HG02763 (cell line): ENCODE measurements around the gene CROCC2.

Source experiments
- ATAC-seq: cut with Tn5 transposase; IDR thresholded peaks from one replicate; pipeline ENCODE4 v1.9.1; 2021; ENCODE audit warnings: mild to moderate bottlenecking, moderate library complexity; ENCODE audit not compliant: unreplicated experiment

Gene CROCC2

DNA sequence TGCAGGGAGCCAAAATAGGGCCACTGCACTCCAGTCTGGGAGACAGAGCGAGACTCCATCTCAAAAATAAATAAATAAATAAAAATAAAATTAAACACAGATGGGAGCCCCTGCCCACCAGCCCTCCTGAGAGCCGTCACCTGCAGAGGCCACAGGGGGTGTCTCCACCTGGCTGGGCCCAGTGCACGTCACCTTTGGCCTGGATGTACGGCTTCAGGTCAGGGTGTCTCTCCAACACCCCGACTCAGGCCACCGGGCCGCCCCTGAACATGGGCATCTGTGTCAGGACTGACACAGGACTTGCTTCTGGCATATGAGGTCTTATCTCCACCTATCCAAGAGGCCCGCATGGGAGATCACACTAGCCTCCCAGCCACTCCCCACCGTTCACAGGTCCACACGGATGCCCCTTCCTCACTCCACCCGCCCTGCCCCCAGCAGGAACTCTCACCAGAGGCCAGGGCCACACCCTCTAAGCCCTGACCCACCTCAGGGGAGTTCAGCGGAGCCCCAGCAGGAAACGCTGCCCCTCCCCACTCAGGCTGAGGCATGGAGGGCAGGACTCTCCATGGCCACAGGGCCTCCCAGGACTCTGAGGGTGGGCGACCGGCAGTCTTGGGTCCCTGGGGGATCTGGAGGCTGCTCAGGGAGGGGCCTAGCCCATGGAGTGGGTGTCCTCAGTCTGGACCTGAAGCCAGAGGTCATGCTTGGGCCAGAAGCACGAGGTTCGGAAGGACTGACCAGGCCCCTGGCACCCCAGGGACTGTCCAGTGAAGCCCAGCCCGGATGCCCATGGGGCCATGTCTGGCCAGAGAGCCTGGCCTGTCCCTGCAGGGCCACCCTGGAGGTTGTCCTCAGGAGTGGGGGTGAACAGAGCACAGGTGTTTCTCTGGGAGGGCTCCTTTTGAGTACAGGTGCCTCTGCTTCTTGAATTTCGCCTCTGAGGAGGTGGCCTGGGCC, 1.6 kb upstream of the CROCC2 start:
- ATAC-seq, result no peak

DNA sequence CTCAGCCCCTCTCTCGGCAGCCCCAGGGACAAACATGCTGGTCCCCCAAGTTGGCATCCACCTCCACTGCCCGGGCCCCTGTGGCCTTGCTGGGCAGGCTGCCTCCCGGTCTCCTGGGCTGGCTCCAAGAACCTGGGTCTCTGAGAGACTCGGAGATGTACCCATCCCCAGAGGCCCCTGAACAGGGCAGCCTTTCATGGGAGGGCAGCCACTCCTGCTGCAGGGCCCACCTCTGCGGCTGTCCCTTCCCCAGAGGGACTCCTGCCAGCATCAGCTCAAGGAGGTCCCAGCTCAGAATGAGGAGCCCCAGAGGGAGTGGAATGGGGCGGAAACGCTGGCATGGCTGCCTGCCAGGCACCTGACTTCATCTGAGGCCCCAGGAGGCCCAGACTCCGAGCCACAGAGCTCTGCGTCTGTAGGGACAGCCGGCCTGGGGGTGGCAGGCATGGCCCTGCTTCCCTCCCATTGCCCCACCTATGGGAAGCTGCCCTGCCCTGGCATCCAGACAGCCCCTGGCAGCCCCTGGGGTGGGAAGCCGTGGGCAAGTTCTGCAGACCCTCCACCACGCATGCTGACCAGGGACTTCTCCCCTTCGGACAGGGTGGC, 857 bp upstream of the CROCC2 start:
- ATAC-seq, result no peak

DNA sequence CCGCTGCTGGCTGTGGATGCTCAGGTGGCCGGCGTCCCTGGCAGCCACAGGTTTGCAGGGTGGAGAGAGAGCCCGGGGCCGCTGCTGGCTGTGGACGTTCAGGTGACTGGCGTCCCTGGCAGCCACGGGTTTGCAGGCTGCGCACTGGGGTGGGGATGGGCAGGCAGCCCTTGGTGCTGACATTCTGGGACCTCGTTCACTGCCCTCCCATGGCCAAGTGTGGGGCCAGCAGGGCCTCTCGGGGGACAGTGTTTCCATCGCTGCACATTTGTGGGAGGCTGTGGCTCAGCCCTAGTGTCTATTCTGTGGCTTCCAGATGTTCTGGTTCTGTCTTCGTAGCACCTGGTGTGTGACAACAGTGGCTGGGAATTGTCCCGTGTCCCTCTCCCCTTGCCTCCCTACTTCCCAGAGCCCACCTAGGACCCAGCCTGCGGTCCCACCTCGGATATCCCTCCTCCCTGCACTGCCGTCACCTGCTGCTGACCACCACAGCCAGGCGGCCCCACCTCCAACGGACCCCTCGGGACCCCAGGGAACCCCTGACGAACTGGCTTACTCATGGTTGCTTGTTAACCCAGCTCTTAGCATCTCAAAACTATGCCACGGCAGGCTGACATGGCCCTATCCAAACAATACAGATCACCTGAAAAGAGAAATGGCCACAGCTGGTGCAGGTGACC, 915 bp downstream of the CROCC2 start:
- ATAC-seq, result no peak

DNA sequence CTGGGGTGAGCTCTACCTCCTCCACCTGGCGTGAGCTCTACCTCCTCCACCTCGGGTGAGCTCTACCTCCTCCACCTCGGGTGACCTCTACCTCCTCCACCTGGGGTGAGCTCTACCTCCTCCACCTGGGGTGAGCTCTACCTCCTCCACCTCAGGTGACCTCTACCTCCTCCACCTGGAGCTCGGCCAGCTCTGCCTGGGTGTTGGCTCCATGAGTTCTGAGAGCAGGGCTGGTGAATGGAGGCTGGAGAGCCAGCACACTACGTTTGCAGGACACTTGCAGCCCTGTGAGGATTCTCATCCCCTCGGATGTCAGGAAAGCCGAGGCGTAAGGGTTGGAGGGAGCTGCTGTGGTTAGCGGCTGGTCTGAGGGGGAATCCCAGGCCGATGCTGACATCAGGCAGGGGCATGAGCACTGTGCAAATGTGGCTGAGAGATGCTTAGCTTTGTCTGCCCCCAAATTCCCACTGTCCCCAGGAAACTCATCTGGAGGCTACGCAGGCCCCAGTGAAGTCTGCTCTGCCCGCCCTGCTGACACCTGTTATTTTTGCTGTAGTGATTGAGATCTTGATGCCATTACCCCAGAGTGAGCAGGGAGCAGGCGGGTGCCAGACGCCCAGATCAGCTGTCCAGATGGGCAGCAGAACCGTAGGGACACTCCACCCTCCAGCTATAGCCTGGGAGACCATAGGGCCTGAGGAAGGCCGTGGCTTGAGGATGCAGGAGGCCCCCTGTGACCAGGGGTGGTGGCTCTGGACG, 3.3 kb downstream of the CROCC2 start:
- ATAC-seq, result no peak

DNA sequence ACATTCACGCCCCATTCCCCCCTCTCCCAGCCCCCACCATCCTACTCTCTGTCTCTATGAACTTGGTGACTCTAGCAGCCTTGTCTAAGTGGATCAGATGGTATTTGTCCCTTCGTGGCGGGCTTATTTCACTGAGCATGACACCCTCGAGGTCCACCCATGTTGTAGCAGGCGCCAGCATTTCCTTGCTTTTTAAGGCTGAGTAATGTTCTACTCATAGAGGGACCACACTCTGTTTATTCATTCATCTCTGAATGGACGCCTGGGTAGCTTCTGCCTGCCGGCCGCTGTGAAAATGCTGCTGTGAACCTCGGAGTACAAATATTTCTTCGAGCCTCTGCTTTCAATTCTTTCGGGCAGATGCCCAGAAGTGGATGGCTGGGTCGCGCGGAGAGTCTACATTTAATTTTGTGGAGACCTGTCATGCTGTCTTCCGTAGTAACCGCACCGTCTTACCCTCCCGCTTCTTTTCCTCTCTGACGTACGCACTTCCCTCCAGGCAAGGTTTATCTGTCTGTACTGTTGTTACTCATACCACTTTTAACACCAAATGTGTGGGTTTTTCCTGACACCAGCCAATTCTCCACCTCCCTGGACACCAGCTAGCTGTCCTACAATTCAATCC, 5.6 kb downstream of the CROCC2 start:
- no peak for ATAC-seq

DNA sequence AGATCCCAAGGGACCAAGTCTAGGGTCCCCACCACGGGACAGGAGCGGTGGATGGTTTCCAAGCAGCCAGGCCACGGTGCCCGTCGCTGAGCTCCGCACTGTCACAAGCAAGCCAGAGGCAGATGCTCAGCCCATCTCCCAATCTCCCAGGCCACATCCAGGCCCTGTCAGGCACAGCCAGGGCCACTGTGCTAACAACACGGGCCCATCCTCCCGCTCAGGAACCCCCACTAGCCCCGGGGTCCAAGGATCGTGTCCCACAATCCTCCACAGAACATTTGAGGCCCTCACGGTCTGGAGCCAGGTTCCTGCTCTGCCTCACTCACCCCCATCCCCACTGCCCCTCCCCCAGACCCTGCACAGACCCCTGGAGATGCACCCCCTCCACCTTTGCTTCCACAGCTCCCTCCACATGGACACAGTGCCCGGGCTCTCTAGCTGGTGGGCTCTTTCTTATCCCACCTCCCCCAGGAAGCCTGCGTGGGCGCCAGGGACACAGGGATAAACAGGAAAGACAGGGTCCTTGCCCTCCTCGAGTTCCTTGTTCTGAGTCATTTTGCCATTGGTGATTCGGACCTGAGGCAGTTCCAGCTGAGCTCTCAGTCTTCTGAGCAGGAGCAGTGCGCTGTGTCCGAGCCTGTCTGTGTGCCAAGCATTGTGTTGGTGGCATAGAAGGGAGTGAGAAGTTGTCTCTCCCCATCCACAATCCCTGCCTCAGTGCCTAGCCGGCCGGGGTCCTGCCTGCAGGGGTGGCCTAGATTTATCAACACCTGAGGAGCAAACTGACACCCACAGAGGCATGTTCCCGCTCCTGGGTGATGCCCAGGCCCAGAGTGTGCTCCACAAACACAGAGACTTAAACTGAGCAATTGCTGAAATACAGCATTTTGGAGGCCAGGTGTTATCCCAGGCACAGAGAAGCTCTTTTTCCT, 7.0 kb downstream of the CROCC2 start:
- no peak for ATAC-seq

DNA sequence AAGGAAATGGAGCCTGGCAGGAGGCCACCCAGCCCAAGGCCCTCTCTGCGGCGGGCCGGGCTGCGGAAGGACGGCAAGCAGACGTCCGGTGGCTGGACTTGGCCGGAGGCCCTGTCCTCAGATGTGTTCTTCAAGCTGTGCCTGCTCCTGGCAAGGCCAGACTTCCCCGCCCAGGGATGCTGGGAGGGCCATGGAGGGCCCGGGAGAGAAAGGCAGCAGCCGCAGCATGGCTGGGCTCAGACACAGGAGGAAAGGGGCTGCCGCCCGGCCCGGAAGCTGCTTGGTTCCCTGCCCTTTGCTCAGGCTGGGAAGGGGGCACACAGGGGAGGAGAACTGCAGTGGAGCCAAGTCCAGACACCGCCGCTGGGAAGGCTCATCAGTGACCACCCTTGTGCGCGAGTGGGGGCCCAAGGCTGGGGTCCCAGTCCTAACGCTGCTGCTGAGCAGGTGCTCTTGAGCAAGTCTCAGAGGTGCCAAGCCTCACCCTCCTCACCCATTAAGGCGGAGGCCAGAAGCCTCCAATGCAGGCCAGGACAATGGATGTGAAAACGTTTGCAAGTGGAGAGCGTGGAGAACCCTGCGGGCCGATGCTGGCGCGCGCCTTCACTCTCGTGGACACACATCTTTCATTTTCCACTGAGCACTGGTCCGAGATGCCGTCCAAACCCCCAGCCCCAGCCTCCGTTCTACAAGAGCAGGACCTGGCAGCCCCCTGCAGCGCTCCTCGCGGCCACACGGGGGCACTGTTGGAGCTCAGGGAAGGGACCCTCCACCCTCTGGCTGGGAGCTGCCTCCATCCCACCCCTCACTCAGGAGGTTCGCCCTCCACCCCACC, 7.9 kb downstream of the CROCC2 start:
- ATAC-seq, result no peak

DNA sequence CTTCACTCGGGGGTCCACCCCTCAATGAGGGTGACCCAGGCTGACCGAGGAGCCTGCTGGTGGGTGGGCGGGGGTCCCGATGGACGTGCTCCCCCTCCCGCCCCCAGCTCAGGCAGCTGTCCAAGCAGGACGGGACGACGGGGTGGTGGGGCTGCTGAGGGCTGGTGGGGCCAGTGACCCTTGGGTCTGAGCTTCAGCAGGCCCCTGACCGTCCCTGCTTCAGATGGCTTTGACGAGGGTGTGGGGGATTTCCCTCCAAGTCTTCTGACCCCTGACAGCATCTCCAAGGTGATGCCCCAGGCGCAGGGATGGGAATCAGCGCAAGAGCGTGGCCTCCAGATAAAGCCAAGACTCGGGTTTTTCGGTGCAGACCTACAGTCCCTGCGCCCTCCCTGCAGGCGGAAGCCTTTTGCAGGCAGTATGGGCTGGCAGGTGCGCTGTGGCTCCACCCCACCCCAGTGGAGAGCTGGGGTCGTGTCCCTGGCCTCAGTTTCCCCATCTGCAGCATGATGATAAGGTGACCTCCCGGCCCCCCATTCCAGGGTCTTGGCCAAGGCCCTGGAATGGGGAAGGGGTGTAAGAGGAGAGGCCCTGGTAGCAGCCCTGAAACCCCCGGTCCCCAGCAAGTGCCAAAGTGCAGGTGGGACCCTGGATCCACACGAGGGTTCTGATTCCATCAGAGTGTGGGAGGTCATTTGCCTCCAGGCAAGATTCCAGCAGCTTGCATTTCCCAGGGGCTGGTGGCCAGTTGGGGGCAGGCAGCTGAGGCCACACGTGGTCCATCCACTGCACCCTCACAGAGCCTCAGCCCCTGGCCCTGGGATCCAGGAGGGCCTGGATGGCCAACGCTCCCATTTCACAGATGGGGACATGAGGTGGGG, 8.7 kb downstream of the CROCC2 start:
- no peak for ATAC-seq

DNA sequence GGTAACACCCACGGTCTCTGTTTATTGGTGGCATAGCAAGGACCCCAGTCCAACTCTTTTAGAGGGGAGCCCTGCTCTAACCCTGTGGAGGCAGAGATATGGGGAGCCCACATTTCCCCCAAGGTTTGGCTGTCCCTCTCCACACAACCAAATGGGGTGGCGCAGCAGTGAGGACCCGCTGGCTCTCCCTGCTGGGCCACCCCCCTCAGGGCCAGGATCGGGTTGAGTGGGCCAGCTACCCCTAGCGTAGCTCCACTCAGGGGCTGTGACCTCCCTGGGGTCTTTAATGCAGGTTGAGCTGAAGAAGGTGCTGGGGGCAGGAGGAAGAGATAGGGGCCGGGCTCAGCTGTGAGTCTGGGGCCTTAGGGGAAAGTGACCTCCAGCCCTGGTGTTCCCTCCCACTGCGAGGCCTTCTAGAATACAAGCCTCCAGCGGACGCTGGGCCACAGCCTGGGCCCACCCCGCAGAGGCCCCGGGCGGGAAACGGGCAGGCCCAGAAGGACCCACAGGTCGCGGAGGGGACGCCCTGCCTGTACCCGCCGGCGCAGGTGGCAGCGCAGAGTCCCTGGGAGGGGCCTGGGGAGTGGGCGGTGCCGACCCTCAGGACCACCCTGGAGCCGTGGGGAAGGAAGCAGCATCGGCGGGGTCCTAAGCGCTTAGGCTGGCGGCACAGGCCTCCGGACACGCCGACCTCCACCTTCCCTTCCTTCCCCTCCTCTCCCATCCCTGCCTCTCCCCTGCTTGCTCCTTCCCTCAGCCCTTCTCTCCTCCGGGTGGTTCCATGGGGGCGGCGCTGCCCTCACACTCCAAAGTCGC, 9.6 kb downstream of the CROCC2 start:
- no peak for ATAC-seq

DNA sequence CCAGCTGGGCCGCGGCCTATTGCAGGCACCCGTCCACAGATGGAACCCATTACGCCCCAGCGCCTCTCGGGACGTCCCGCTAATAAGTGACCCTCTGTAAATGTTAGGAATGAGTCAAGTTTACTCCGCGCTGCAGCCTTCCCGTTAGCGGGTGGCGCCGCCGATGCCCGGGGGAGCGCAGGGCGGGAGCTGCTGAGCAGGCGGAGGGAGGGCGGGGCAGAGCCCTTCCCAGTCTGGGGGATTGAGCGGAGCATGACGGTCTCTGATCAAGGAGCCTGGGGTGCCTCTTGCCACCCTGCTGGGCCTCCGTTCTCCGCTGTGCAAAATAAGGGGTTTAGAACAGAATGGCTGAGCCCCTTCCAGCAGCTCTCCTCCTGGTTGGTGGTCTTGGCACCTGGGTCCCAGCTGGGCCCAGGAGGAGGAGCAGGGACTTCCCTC, 10.5 kb downstream of the CROCC2 start:
- no peak for ATAC-seq

DNA sequence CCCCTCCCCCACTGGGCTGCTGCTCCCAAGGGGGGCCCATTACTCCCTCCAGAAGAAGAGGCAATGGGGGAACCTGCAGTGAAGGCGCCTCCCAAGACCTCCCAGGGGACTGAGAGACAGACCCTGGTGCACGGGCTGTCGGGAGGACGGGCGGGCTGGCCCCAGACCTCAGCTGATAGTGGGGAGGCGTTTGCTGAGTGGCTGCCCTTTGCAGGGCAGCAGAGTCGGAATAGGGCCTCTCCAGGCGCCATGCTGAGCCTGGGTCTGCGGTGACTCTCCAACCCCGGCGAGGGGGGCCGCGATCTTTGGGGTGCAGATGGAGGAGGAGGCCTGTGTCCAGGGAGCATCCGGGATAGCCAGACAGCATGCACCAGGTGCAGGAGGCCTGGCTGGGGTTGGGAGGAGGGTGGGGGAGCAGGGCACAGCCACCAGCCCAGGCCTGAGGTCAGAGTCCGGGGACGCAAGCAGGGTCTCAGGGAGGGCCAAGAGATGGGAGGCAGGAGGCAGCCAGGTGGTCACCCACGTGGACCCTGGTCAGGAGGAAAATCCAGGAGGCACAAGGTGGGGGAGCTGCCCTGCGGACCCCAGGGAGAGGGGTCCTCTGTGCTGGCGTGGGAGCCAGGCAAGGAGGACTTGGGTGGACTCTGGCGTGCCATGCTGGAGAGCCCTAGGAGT, 11.0 kb downstream of the CROCC2 start:
- ATAC-seq, result no peak

DNA sequence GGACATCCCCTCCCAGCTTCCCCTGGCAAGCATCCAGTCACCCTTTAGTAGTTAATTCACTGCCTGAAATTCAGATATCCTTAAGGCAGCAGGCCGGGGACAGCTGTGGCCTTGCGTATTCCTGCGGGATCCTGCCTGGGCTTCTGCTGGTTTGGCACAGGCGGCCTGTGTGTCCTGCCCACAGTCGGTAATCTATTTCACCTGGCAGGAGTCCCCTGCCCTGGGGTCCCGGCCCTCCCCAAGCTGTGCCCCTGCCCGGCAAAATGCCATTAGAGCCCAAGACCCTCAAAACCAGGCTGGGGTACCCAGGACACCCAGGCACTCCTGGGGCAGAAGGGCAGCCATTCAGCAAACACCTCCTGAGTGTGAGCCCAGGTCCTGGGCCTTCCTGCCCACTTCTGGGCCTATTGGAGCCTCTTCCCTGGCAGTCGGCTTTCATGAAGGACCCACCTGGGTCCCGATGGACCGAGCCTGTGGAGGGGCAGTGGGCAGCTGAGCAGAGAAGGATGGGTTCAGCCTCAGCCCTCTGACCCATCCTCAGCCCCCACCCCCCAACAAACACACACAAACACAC, 11.6 kb downstream of the CROCC2 start:
- ATAC-seq, result no peak

DNA sequence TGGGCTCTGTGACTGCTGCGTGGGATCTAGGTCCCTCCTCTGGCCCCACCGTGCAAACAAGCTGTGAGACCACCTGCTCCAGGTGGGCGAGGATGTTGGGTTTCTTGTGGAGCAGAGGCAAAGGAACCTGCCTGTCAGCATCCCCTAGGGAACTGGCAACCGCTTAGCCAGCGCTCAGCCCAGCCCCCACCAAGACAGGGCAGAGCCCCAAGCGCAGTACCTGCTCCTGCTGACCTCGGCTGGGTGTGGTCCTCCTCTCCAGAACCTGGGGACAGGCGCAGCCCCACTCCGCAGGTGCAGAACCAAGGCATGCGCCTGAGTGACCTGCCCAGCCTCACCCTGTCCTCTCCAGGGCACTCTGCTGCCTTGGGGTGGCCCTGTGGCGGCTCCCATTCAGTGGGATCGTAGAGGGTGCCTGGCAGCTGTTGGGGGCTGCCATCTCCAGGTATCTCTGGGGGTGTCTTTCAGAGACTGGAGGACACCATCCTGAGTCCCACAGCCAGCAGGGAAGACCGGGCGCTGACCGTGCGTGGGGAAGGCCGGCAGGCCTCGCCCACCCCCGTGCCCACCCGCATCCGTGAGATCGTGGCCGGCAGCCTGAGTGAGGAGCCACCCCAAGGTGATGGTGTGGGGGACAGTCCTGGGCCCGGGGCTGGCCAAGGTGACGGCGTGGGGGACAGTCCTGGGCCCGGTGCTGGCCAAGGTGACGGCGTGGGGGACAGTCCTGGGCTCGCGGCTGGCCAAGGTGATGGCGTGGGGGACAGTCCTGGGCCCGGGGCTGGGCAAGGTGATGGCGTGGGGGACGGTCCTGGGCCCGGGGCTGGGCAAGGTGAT, 12.3 kb downstream of the CROCC2 start:
- ATAC-seq, result no peak

DNA sequence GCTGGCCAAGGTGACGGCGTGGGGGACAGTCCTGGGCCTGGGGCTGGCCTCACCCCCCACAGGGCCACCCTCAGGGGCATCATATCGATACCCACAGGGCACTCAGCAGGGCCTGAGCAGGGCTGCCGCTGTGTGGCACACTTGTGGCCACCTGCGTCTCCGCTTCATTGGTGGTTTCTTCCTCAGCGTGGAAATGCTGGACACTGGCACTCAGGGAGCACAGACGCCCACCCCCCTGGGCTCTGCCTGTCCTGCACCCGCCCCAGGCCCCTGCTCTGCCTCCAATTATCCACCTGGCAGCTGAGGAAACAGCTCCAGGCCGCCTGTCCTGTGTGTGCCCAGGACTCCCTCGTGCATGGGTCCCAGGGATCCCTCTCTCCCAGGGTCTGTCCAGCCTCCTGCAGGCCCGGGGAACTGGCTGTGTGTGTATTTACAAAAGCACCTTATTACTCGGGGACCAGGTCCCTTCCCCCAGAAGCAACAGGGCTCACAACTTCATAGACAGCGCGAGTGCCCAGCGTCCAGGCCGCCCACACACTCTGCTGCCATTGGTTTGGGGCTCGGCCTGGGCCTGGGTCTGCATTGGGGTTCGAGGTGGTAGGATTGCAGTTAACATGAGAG, 13.1 kb downstream of the CROCC2 start:
- no peak for ATAC-seq
